A549 treated with GW870086 at 1 μM for 4 hours (cell line): Measurements from ENCODE around the gene GLYATL1B. TPM values are rescaled to one million over a fixed set of nuclear protein-coding genes. Genes with fewer than 3 reads are reported as not detected.

Source experiments
- total RNA-seq: library from RNA; stranded (reverse); fragments of 200-300 nt; extraction: Qiagen RNA extraction; gene quantifications from 5 replicates; pipeline ENCODE4 v1.2.3, GENCODE V29; 2022; ENCODE audit warnings: low read depth

Gene GLYATL1B, protein sequence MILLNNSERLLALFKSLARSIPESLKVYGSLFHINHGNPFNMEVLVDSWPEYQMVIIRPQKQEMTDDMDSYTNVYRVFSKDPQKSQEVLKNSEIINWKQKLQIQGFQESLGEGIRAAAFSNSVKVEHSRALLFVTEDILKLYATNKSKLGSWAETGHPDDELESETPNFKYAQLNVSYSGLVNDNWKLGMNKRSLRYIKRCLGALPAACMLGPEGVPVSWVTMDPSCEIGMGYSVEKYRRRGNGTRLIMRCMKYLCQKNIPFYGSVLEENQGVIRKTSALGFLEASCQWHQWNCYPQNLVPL
- not detected in 5 replicates for total RNA-seq

DNA sequence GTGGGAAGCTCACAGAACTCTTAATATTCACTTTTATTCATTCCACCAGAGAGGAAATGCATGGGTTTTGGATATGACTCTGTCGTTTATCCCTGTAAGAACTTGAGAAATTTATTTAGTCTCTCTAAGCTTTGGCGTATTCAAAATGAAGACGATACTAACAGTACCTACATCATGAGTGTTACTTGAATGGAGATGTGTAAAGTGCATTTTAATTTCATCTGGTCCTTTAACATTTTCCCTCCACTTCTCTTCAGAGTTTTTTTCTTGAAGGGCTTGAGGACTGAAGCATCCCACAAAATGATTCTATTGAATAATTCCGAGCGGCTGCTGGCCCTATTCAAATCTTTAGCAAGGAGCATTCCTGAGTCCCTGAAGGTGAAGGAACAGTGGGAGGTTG, at the start of gene GLYATL1B:
Gene GLYATL1B (plus strand): TSS at position 301 of the 400 bp plus-strand sequence. CDS start 0 bp downstream, at position 301.

DNA sequence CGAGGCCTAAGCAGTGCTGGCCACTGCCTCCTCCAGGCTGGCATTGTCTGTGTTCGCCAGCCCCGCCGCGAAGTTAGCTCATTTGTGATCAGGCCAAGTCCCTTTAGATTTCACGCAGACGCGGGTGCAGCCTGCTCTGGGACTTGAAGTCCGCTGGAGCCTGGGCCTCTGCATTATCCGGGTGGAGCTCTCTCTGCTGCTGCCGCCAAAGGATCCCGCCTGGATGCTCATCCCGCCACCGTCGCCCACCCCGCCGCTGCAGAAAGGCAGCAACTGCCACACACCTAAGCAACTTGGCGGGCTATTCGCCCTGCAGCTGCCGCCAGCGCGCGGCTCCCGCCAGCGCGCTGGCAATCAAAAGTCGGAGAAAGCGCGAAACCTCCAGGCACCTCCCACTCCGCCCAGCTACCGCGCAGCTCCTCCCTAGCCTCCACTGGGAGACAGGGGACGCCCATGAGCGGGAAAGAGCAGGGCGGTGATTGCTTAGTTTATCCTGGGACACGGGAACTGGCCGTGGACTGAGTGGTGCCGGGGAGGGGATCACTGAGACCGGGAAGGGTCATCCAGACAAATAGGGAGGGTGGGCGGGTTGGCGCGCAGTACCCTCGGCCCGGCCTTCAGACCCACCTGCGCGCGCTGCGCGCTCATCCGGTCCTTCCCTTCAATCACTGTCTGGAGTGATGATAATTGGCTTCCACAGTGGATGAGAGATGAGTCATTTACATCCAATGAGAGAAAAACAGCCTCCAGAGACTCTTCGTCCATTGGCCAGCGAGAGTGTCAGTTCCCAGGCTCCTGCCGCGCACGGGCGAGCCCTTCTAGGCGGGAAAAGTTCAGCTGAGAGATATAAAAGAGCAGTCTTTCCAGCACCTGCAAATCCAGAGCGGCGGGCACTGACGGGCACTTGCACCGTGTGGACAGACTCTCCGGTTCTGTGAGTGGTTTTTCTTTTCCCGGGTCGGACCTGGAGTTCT, 20.5 kb downstream of the GLYATL1B start, which contains the start of gene FAM111B:
Gene FAM111B (plus strand): TSS at position 875 of the 974 bp plus-strand sequence. CDS start 2,389 bp downstream, outside the sequence.

DNA sequence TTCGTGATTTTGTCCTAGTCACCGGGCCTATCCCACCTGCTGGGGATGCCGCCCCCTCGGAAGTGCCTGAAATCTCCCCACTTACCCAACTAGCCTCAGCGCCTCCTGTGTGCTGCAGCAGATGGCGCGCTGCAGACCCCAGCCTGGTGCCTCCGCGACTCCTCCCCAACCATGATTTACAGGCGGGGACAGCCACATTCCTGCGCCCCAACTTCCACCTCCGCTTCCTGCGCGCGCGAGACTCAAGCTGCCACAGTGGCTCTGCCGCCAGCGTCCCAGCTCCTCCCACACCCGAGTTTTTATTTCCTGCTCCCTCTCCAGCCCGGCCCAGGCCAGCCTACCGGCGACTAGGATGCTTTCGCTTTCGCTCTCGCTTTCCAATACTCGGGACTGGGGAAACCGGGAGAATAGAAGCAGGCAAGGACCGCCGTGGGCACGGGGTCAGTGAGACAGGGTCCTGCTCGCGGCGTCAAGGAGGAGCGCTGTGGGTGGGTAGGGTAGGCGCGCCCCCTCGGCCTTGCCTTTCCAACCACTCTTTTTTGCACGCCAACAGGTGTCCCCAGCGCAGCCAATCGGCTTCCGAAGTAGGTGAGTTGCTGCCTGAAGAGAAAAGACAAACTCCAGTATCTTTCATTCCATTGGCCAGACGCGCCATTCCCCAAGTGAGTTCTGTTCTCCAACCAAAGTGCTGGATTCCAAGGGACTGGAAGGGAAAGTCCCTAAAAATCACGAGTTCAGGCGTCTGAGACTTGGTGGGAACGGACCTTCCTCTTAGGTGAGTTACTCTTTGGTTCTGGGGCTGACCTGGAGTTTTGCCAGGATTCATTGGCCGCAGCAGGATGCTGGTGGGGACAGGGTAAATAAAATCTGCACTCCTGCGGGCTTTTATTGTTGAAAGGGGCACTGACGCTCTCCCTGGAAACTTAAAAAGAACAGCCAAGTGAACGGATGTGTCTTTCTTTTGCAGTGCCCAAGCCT, 56.7 kb downstream of the GLYATL1B start, which contains the start of gene FAM111A:
Gene FAM111A (plus strand): TSS at position 327 of the 978 bp plus-strand sequence. CDS start 6,017 bp downstream, outside the sequence.

Other genes with a start within 250 kb of the GLYATL1B start
- gene GLYATL2, start 241.6 kb upstream of the GLYATL1B start, total RNA-seq: not detected in 5 replicates
- 0.15 TPM in 1 of 5 replicates, not detected in the others for gene GLYATL1, start 146.8 kb upstream of the GLYATL1B start, total RNA-seq
- gene FAM111B, start 20.9 kb downstream of the GLYATL1B start, total RNA-seq: 6.5 to 7.7 TPM (median 7.3 TPM) in 5 replicates
- 6.5 to 8.9 TPM (median 8.2 TPM) in 5 replicates for gene FAM111A, start 56.5 kb downstream of the GLYATL1B start, total RNA-seq
- gene DTX4, start 85.8 kb downstream of the GLYATL1B start, total RNA-seq: 3.7 to 5.0 TPM (median 4.5 TPM) in 5 replicates
- not detected in 5 replicates for gene MPEG1, start 126.6 kb downstream of the GLYATL1B start, total RNA-seq